GM12878 (cell line): ENCODE measurements around the gene DLK2. TPM values are rescaled to one million over a fixed set of nuclear protein-coding genes. Genes with fewer than 3 reads are reported as not detected.

Source experiments
- ATAC-seq: fragments of 200-7000 bp; cut with Tn5 transposase; 3 replicates; pipeline ENCODE4 v1.9.1; 2020; ENCODE audit warnings: mild to moderate bottlenecking, moderate library complexity
- BruUV-seq: library from RNA; stranded (reverse); fragments of 400-500 nt; replicated peaks from 2 replicates; lab custom pipeline; 2021; lab: Mats Ljungman, UMichigan
- CTCF ChIA-PET: fragments of 300-600 bp; sonication (Branson Sonifier 250); formaldehyde crosslinking; extraction: SDS; loops from one replicate; lab custom pipeline; 2021; ENCODE audit warnings: inconsistent platforms; lab: Yijun Ruan, JAX
- POLR2A ChIA-PET: fragments of 350-600 bp; formaldehyde crosslinking; extraction: SDS; loops from one replicate; lab custom pipeline; 2021; ENCODE audit warnings: inconsistent platforms; lab: Charles Lee
- RAD21 ChIA-PET: fragments of 300-600 bp; sonication (Branson Sonifier 250); formaldehyde crosslinking; loops from one replicate; lab custom pipeline; 2023; ENCODE audit warnings: antibody characterized with exemption; ENCODE audit not compliant: unreplicated experiment; lab: Charles Lee
- SMC1A ChIA-PET: fragments of 300-600 bp; sonication (Branson Sonifier 250); formaldehyde crosslinking; loops from one replicate; lab custom pipeline; 2023; ENCODE audit not compliant: unreplicated experiment, uncharacterized antibody; lab: Charles Lee
- DNase-seq: peaks from one replicate; pipeline ENCODE4 v3.0.0-alpha.2; 2011; ENCODE audit warnings: low read depth, low spot score
- FAIRE-seq: peaks from 3 replicates; lab custom pipeline; 2011; peaks lifted over from hg19 to GRCh38; lab: Jason Lieb, UNC
- H2AFZ ChIP-seq: 2 replicates; pipeline ENCODE4 v1.6.0; 2011; ENCODE audit warnings: low read depth, low read length, control low read depth; ENCODE audit not compliant: control insufficient read depth
- H3K27ac ChIP-seq: 2 replicates; pipeline ENCODE4 v1.5.1; 2011; ENCODE audit warnings: control low read depth; ENCODE audit not compliant: control insufficient read depth, insufficient read depth
- H3K27me3 ChIP-seq, 2 experiments: replicated peaks in 1 of 2; 2 replicates each; pipeline versions ENCODE4 v1.6.0 to v1.6.1; 2011; ENCODE audit warnings: low read length in 1 of 2; ENCODE audit not compliant: control insufficient read depth in 2 of 2, insufficient read depth in 2 of 2
- H3K36me3 ChIP-seq, 2 experiments: 2 replicates each; pipeline ENCODE4 v1.5.1; 2011; ENCODE audit warnings: low read length in 1 of 2; ENCODE audit not compliant: control insufficient read depth in 2 of 2, insufficient read depth in 2 of 2
- H3K4me1 ChIP-seq: 2 replicates; pipeline ENCODE4 v1.6.1; 2011; ENCODE audit warnings: mild to moderate bottlenecking, low read length, moderate library complexity, mixed read lengths; ENCODE audit not compliant: control insufficient read depth, insufficient read depth
- H3K4me2 ChIP-seq: 2 replicates; pipeline ENCODE4 v1.6.0; 2011; ENCODE audit warnings: control low read depth; ENCODE audit not compliant: control insufficient read depth, insufficient read depth
- H3K4me3 ChIP-seq: fragments of 200-600 bp; sonication (generic); 2 replicates; pipeline ENCODE4 v1.5.1; 2016
- H3K79me2 ChIP-seq: 2 replicates; pipeline ENCODE4 v1.6.0; 2011; ENCODE audit warnings: low read length; ENCODE audit not compliant: control insufficient read depth, insufficient read depth
- H3K9ac ChIP-seq: 2 replicates; pipeline ENCODE4 v1.8.0; 2011; ENCODE audit warnings: low read length, control low read depth, mixed read lengths; ENCODE audit not compliant: control insufficient read depth, insufficient read depth
- H3K9me3 ChIP-seq: replicated peaks from 3 replicates; pipeline ENCODE4 v1.5.1; 2011; ENCODE audit warnings: mild to moderate bottlenecking, low read length; ENCODE audit not compliant: control insufficient read depth, insufficient read depth
- H4K20me1 ChIP-seq: 2 replicates; pipeline ENCODE4 v1.6.0; 2011; ENCODE audit not compliant: control insufficient read depth, insufficient read depth
- BACH1 ChIP-seq: fragments of 450-650 bp; IDR thresholded peaks from 2 replicates; pipeline ENCODE4 v1.6.1; 2017; ENCODE audit warnings: mild to moderate bottlenecking, borderline replicate concordance
- BRCA1 ChIP-seq: IDR thresholded peaks from 2 replicates; pipeline ENCODE4 v1.6.1; 2011; ENCODE audit warnings: low read depth, low read length, improper control_type of control experiment
- CEBPB ChIP-seq, 2 experiments: fragments of 150-350 bp in 1 of 2; IDR thresholded peaks; 2 replicates each; pipeline ENCODE4 v1.6.1; 2012 to 2014; ENCODE audit warnings: low read depth in 2 of 2, low read length in 2 of 2, borderline replicate concordance in 1 of 2, inconsistent platforms in 1 of 2
- CHD1 ChIP-seq: IDR thresholded peaks from 2 replicates; pipeline ENCODE4 v1.6.1; 2012; ENCODE audit warnings: low read depth, low read length, improper control_type of control experiment
- E2F4 ChIP-seq: IDR thresholded peaks from 2 replicates; pipeline ENCODE4 v1.6.1; 2012; ENCODE audit warnings: low read depth, low read length, improper control_type of control experiment
- MAX ChIP-seq: IDR thresholded peaks from 2 replicates; pipeline ENCODE4 v1.6.1; 2012; ENCODE audit warnings: low read depth, low read length, improper control_type of control experiment
- NFYA ChIP-seq: IDR thresholded peaks from 2 replicates; pipeline ENCODE4 v1.6.1; 2011; ENCODE audit warnings: low read depth, mild to moderate bottlenecking, low read length, improper control_type of control experiment, borderline replicate concordance
- RELA ChIP-seq: fragments of 450-650 bp; IDR thresholded peaks from 2 replicates; pipeline ENCODE4 v1.8.0; 2014; ENCODE audit warnings: borderline replicate concordance; ENCODE audit not compliant: partially characterized antibody
- STAT1 ChIP-seq: fragments of 450-650 bp; conservative IDR thresholded peaks from 2 replicates; pipeline ENCODE4 v1.6.1; 2014; ENCODE audit warnings: antibody characterized with exemption, mild to moderate bottlenecking
- STAT3 ChIP-seq: IDR thresholded peaks from 2 replicates; pipeline ENCODE4 v1.6.1; 2011; ENCODE audit warnings: low read depth, low read length, improper control_type of control experiment
- USF1 ChIP-seq: IDR thresholded peaks from 2 replicates; pipeline ENCODE4 v1.6.1; 2011; ENCODE audit warnings: borderline replicate concordance, low read depth, mild to moderate bottlenecking, moderate library complexity, mixed read lengths, low read length; ENCODE audit not compliant: insufficient read depth; ENCODE audit errors: extremely low read length
- ZBTB40 ChIP-seq: fragments of 450-650 bp; IDR thresholded peaks from 2 replicates; pipeline ENCODE4 v1.6.1; 2016; ENCODE audit warnings: mild to moderate bottlenecking, moderate library complexity, borderline replicate concordance
- ZNF687 ChIP-seq: fragments of 450-650 bp; IDR thresholded peaks from 2 replicates; pipeline ENCODE4 v1.6.1; 2017; ENCODE audit warnings: mild to moderate bottlenecking, moderate library complexity
- WGBS: methylation state at CpG from one replicate; pipeline ENCODE4 v1.1.6; 2016; ENCODE audit warnings: low lambda C conversion rate; ENCODE audit not compliant: insufficient replicate concordance, insufficient coverage; ENCODE audit errors: missing lambda C conversion rate; 5-methylcytosine and 5-hydroxymethylcytosine counted together
- in situ Hi-C: fragments of 300-500 bp; cut with MboI; formaldehyde crosslinking; loops from 9 replicates; pipeline ENCODE4 v1.14.3; 2018; ENCODE audit warnings: mixed read lengths
- intact Hi-C: fragments of 100-400 bp; cut with micrococcal nuclease; formaldehyde crosslinking; loops from one replicate; pipeline ENCODE4 v1.14.2; 2022; ENCODE audit not compliant: unreplicated experiment
- polyA plus RNA-seq, 11 experiments: library from polyadenylated mRNA; depleted of rRNA in 4 of 11; unstranded in 6 of 11; stranded (reverse) in 5 of 11; fragments of >200 nt; fragmentation: Nextera tagmentation in 4 of 11; fragmentation: Illumina TruSeq in 1 of 11; extraction: Ambion mirVana in 4 of 11; extraction: Trizol in 1 of 11; gene quantifications; 1 replicate in 1 of 11; 2 replicates in 10 of 11; pipeline versions ENCODE4 v1.2.1 to v1.2.3, GENCODE V29; 2011 to 2016; ENCODE audit warnings: inconsistent platforms in 2 of 11, missing spikeins in 2 of 11, low read depth in 1 of 11
- total RNA-seq, 4 experiments: library from RNA; depleted of rRNA in 3 of 4; stranded (reverse); fragments of >200 nt in 3 of 4; fragmentation: Illumina TruSeq in 1 of 4; extraction: Trizol in 1 of 4; gene quantifications; 2 replicates each; pipeline versions ENCODE4 v1.2.1 to v1.2.3, GENCODE V29; 2013 to 2021

DLK2 gene
- total and polyA plus RNA-seq, 10 of the 15 experiments (the other 5 are each of a cell fraction or from before 2014, with no cell fraction given) = 0.03 to 0.55 (median 0.38) TPM; not detected in 4

GRCh38 chr6:43493230-43493629 is 37.9 kb upstream of the DLK2 start:
- Histone ChIP-seq H4K20me1 (no peaks in the 10 kb centered on the region; the same call in 1 of the 2 replicates), H3K36me3 (peaks cover 0 to 1% of the 10 kb centered on the region in 2 experiments; a peak in 2 of 4 replicates), H3K27ac (no peak overlapping the region), H3K9ac (no peak overlapping the region), H2AFZ (no peak overlapping the region), H3K4me2 (no peak overlapping the region), H3K79me2 (no peaks in the 10 kb centered on the region), H3K4me1 (no peaks in the 10 kb centered on the region; the same call in 1 of the 2 replicates), H3K9me3 (no peaks in the 10 kb centered on the region), H3K27me3 (no peaks in the 10 kb centered on the region), H3K4me3 (no peak overlapping the region)
- intact Hi-C loops (no loop called here), in situ Hi-C loops (no loop called here)
- TF ChIP-seq ZNF687 (no peak), CEBPB (IDR thresholded peaks at IDR 0.05; ENCODE audit: borderline replicate concordance in 1 of 2, low read depth in 2 of 2, low read length in 2 of 2) (no peak), MAX (no peak), STAT3 (no peak), STAT1 (no peak), NFYA (no peak), USF1 (no peak), BACH1 (no peak), CHD1 (no peak), BRCA1 (no peak), RELA (no peak), E2F4 (no peak), ZBTB40 (no peak)
- no TSS peak for BruUV-seq
- FAIRE-seq = no peak
- no peak for ATAC-seq
- CTCF ChIA-PET = interaction anchor here (1.0 to 7.6 kb wide), 4 partner anchors 8 to 61 kb away, joined by 3 to 70 read pairs (median 6); partner anchors contain the start of gene LRRC73
- DNase-seq = no peak
- POLR2A ChIA-PET = interaction anchor here (1.2 to 1.3 kb wide), 2 partner anchors 13 to 109 kb away, joined by 4 to 5 read pairs; no protein-coding TSS in a partner anchor
- WGBS = 64% methylated on average over 2 of the region's 2 CpGs
- RAD21 ChIA-PET = no interaction called here
- SMC1A ChIA-PET = interaction anchor here (1.3 to 1.7 kb wide), 2 partner anchors 8 kb away, joined by 5 read pairs; no protein-coding TSS in a partner anchor
